HEK293T (cell line): ENCODE results near the gene KIF3A.
"Not testable (repeated sequence)": the region's sequence is repeated elsewhere in the genome, so short reads cannot be mapped to it uniquely, and the experiment has no call there.

Experiments
- CTBP1 ChIP-seq: fragments of 450-650 bp; IDR thresholded peaks from 2 replicates; pipeline ENCODE4 v1.6.1; 2016; ENCODE audit warnings: borderline replicate concordance
- FOXA1 ChIP-seq: fragments of 450-650 bp; IDR thresholded peaks from 2 replicates; pipeline ENCODE4 v1.6.1; 2016; ENCODE audit warnings: mild to moderate bottlenecking
- FOXM1 ChIP-seq: fragments of 450-650 bp; IDR thresholded peaks from 2 replicates; pipeline ENCODE4 v1.6.1; 2017; ENCODE audit warnings: mild to moderate bottlenecking, borderline replicate concordance
- L3MBTL2 ChIP-seq: fragments of 450-650 bp; conservative IDR thresholded peaks from 2 replicates; pipeline ENCODE4 v1.6.1; 2016; ENCODE audit warnings: mild to moderate bottlenecking
- NFRKB ChIP-seq: fragments of 450-650 bp; IDR thresholded peaks from 2 replicates; pipeline ENCODE4 v1.6.1; 2016; ENCODE audit warnings: mild to moderate bottlenecking, moderate library complexity
- PKNOX1 ChIP-seq: fragments of 450-650 bp; IDR thresholded peaks from 2 replicates; pipeline ENCODE4 v1.6.1; 2016
- SUZ12 ChIP-seq: fragments of 450-650 bp; IDR thresholded peaks from 2 replicates; pipeline ENCODE4 v1.6.1; 2016; ENCODE audit warnings: mild to moderate bottlenecking

GRCh38 chr5:132691755-132692631 is 45.4 kb downstream of the KIF3A start:
- not testable (repeated sequence) for TF ChIP-seq CTBP1, PKNOX1, L3MBTL2, FOXA1, SUZ12, NFRKB, FOXM1
